GM13976 (cell line): ENCODE results near the gene C17orf50.

Experiments used
- DNase-seq: peaks from one replicate; pipeline ENCODE4 v3.0.0; 2012; ENCODE audit warnings: low spot score
- in situ Hi-C: fragments of 300-500 bp; cut with MboI; formaldehyde crosslinking; loops from one replicate; pipeline ENCODE4 v1.12.0; 2022; ENCODE audit warnings: low sequenced_read_pairs, mixed read lengths, inconsistent platforms; ENCODE audit not compliant: unreplicated experiment
- TF ChIP-seq, protein P1 (sequence below): IDR thresholded peaks from 2 replicates; pipeline ENCODE4 v1.5.1; 2012; ENCODE audit warnings: borderline replicate concordance, mild to moderate bottlenecking; ENCODE audit not compliant: insufficient read depth; ENCODE audit errors: extremely low read depth, missing control alignments, control extremely low read depth

The C17orf50 gene

DNA sequence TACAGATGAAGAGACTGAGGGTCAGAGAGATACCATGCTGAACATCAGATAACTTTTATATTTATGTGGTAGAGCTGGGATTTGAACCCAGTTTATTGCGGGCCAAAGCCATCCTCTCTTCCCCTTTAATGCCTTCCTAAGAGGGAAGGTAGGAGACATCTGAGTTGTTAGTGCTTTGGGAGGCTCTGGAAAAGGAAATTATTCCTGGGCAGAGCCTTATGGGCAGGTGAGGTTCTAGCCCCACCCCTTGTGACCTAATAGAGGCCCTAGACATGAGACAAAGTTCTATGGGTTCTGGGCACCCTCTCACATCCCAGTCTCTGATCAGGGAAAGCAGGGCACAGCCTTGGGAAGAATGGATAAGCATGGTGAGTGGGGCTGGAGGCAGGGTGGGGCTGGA is at the start of gene C17orf50:
TSS of gene C17orf50 (plus strand) at position 301 of the 400 bp plus-strand sequence. CDS start at position 356, 55 bp downstream.
- in situ Hi-C loops, result no loop called here
- no peak for DNase-seq
- TF ChIP-seq, protein P1, sequence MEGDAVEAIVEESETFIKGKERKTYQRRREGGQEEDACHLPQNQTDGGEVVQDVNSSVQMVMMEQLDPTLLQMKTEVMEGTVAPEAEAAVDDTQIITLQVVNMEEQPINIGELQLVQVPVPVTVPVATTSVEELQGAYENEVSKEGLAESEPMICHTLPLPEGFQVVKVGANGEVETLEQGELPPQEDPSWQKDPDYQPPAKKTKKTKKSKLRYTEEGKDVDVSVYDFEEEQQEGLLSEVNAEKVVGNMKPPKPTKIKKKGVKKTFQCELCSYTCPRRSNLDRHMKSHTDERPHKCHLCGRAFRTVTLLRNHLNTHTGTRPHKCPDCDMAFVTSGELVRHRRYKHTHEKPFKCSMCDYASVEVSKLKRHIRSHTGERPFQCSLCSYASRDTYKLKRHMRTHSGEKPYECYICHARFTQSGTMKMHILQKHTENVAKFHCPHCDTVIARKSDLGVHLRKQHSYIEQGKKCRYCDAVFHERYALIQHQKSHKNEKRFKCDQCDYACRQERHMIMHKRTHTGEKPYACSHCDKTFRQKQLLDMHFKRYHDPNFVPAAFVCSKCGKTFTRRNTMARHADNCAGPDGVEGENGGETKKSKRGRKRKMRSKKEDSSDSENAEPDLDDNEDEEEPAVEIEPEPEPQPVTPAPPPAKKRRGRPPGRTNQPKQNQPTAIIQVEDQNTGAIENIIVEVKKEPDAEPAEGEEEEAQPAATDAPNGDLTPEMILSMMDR, result no peak

DNA sequence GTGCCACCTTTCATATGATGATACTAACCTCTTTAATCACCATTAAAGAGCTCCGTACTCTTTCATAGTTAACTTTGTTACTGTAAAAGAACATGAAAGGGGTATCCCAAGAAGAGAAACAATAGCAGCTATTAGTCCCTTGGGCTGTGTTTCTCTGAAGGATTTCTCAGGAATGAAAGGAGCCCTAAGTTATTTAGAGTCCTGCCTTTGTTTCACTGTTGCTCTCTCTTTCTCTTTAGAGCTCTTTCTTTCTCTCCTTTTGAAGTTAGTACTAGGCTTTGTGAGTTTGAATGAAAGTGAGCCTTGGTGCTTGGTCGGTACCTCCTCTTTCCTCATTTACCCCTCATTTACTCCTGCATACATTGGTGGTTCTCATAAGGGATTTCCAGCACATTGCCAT is 49.7 kb upstream of the C17orf50 start:
- TF ChIP-seq, protein P1, result no peak
- in situ Hi-C loops, result no loop called here
- no peak for DNase-seq

DNA sequence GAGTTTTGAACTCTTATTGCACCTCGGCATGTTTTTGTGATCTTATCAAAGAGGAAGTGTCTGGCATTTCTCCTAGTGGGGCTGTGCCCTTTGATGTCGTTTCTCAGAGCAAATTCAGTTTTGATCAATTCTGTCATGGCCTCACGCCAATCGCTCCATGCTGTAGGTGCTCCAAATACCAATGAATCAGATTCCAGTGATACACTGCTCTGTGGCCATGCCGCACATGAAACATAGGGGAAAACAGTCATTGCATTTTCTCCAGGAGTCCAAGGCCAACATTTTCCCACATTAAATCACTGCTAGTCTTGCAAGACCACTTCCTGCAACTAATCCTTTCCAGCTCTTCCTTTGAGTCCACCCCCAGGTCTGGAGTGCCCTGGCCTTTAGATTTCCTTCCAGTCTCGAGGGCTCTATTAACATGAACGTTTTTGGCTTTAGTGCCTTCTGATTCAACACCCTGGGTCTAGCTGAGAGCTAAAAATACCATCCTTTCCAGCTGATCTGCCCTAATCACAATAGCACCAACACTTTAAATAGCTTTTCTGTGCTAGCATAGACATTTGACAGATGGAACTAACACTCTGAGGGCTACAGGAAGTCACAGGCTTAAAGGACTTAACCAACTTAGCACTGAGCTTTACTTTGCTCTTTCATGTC is 47.5 kb upstream of the C17orf50 start:
- DNase-seq, result no peak
- in situ Hi-C loops, result no loop called here
- TF ChIP-seq, protein P1, result no peak

DNA sequence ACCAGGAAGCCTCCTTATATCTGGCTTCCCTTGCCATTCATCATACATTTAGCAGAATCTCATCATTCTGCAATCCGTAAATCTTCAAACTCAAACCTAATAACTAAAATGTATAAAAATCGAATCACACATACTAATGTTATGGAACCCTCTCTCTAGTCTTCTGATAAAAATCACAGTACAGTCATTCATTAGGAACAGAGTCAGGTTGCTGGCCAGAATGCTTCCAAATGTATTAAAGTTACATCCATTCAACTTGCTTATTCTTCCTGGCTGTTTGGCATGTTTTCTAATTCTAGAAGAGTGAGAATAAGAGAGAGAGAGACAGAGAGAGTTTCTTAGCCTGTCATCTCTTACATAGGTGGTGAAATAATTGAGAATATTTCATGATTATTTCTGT is 45.7 kb upstream of the C17orf50 start:
- in situ Hi-C loops, result no loop called here
- TF ChIP-seq, protein P1, result no peak
- DNase-seq, result no peak

DNA sequence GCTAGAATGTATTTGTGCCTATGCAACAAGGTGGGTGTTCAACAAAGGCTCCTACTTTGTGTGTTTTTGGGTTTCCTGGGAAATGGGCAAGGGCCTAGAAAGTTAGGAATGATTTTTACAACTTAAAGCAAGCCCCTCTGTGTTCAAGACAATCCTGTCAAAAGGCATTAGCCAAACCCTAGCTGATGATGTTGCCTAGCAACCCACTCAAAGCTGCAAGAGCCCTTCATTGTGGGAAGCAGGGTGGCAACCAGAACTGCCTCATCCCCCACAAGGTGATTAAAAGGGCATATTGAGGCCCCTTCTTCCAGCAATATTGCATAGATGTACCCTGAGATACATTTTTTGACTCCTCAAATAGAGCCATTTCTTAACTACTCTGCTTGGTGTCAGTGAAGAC is 45.3 kb upstream of the C17orf50 start:
- in situ Hi-C loops, result no loop called here
- TF ChIP-seq, protein P1, result no peak
- DNase-seq, result no peak

DNA sequence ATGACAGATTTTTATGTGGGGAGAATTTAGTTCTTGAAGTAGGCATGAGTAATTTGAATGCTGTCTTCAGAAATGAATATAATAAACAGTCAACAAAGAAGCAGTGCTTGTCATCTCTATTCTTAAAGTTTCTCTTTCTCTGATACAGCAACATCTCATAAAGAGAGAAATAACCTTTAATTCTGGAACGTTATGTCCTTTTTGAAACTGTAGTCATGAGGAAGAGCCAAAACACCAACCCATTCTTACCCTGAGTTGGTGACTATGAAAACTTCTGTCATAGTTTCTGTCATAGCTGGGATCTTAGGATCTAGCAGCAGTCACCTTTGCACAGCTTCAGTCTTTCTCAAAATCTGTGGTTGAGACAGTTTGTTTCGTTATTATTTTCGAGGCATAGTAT is 44.5 kb upstream of the C17orf50 start:
- TF ChIP-seq, protein P1, result no peak
- no peak for DNase-seq
- in situ Hi-C loops, result no loop called here
